ENCODE results near the gene ADAMTSL3.

The ADAMTSL3 gene

DNA sequence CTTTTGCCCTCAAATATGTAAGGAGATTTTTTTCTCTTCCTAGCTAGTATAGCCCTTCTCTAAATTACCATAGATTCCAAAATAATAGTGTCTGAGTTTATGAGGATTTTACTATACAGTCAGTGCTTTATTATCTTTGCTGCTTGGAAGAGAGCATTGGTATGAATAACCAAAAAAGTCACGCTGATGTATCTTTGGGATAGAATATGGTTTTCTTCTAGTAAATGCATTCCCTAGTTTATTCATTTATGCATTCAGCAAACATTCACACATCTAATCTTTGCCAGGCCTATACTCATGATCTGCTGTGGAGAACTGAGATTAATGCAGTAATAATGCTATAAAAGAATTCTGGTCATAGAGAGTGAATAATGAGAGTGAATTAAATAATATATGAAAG lies 356.3 kb downstream of the ADAMTSL3 start:
- no peak overlapping the region for H2AFZ ChIP-seq (ENCODE audit: low read depth)
- H3K27me3 ChIP-seq (ENCODE audit: insufficient read depth, low read depth), result no peaks in the 10 kb centered on the region
- no peaks in the 10 kb centered on the region for H3K36me3 ChIP-seq (ENCODE audit: insufficient read depth)
- H4K20me1 ChIP-seq (ENCODE audit: insufficient read depth), result no peaks in the 10 kb centered on the region
- no peak overlapping the region for H3K27ac ChIP-seq
- no peaks in the 10 kb centered on the region for H3K79me2 ChIP-seq (ENCODE audit: insufficient read depth, low read depth)
- no peaks in the 10 kb centered on the region for H3K4me1 ChIP-seq (ENCODE audit: low read depth, poor library complexity, severe bottlenecking)
- no peak overlapping the region for H3K4me2 ChIP-seq
- no peak overlapping the region for H3K4me3 ChIP-seq (IDR thresholded peaks at IDR 0.05; ENCODE audit: insufficient read depth, low read depth, low read length)
- no peak overlapping the region for H3K9ac ChIP-seq
- TF ChIP-seq, protein P1, sequence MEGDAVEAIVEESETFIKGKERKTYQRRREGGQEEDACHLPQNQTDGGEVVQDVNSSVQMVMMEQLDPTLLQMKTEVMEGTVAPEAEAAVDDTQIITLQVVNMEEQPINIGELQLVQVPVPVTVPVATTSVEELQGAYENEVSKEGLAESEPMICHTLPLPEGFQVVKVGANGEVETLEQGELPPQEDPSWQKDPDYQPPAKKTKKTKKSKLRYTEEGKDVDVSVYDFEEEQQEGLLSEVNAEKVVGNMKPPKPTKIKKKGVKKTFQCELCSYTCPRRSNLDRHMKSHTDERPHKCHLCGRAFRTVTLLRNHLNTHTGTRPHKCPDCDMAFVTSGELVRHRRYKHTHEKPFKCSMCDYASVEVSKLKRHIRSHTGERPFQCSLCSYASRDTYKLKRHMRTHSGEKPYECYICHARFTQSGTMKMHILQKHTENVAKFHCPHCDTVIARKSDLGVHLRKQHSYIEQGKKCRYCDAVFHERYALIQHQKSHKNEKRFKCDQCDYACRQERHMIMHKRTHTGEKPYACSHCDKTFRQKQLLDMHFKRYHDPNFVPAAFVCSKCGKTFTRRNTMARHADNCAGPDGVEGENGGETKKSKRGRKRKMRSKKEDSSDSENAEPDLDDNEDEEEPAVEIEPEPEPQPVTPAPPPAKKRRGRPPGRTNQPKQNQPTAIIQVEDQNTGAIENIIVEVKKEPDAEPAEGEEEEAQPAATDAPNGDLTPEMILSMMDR (conservative IDR thresholded peaks at IDR 0.05; ENCODE audit: low read depth, low read length), result no peak

DNA sequence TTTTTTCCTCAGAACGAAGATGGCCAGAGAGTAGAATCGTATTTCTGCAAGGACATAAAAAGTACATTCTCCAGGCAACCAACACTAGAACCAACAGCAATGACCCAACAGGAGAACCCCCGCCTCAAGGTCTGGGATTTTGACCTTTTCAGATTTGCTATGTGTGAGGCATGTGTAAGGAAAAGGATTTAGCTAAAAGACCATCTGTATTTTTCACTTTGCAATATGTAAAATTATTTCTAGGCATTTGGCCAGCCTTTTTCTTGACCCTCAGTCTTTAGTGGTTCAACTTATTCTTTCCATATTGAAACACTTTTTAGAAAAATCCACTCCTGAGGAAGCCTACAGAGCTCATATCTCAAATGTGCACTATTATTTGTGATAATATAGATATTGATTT lies 362.4 kb downstream of the ADAMTSL3 start:
- Histone ChIP-seq H4K20me1 (ENCODE audit: insufficient read depth) (no peaks in the 10 kb centered on the region), H3K9ac (no peak overlapping the region), H3K4me2 (no peak overlapping the region), H3K4me3 (IDR thresholded peaks at IDR 0.05; ENCODE audit: insufficient read depth, low read depth, low read length) (no peak overlapping the region), H3K36me3 (ENCODE audit: insufficient read depth) (no peaks in the 10 kb centered on the region), H3K27ac (no peak overlapping the region), H3K27me3 (ENCODE audit: insufficient read depth, low read depth) (no peaks in the 10 kb centered on the region), H3K79me2 (ENCODE audit: insufficient read depth, low read depth) (no peaks in the 10 kb centered on the region), H2AFZ (ENCODE audit: low read depth) (no peak overlapping the region), H3K4me1 (ENCODE audit: low read depth, poor library complexity, severe bottlenecking) (no peaks in the 10 kb centered on the region)
- TF ChIP-seq, protein P1 (conservative IDR thresholded peaks at IDR 0.05; ENCODE audit: low read depth, low read length), result no peak

DNA sequence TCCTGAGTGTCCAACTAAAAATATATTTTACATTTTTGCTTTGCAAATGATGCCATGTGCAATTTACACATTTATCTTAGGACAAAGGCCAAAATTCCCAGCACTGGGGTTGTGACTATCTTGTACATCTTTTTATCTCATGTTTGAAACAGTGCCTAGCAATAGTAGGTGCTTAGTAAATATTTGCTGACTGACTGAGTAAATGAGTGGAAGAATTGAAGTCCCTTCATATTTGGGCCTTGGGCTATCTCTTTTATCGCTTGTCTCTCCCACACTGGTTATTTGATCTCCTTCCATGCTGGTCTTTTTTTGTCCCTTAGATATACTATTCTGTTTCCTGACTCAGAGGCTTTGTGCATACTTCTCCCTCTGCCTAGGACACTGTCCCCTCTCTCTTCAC lies 368.6 kb downstream of the ADAMTSL3 start:
- no peaks in the 10 kb centered on the region for H3K79me2 ChIP-seq (ENCODE audit: insufficient read depth, low read depth)
- no peak overlapping the region for H3K4me2 ChIP-seq
- H3K4me3 ChIP-seq (IDR thresholded peaks at IDR 0.05; ENCODE audit: insufficient read depth, low read depth, low read length), result no peak overlapping the region
- no peak overlapping the region for H2AFZ ChIP-seq (ENCODE audit: low read depth)
- no peaks in the 10 kb centered on the region for H4K20me1 ChIP-seq (ENCODE audit: insufficient read depth)
- no peaks in the 10 kb centered on the region for H3K36me3 ChIP-seq (ENCODE audit: insufficient read depth)
- H3K4me1 ChIP-seq (ENCODE audit: low read depth, poor library complexity, severe bottlenecking), result no peaks in the 10 kb centered on the region
- H3K27ac ChIP-seq, result no peak overlapping the region
- no peaks in the 10 kb centered on the region for H3K27me3 ChIP-seq (ENCODE audit: insufficient read depth, low read depth)
- H3K9ac ChIP-seq, result no peak overlapping the region
- TF ChIP-seq, protein P1 (conservative IDR thresholded peaks at IDR 0.05; ENCODE audit: low read depth, low read length), result no peak

DNA sequence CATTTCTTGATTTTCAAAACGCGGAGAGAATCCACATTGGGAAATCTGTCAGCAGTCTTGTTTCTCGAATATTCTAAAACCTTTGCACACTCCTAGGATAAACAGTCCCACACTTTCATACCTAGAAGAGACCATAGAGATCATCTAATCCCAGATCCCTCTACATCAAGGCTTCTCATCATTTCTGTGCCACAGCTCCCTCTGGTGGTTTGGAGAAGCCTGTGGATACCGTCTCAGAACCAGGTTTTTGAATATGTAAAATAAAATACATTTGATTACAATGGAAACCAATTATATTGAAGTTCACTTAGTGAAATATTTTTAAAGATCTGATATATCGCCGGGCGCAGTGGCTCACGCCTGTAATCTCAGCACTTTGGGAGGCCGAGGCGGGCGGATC lies 369.7 kb downstream of the ADAMTSL3 start:
- Histone ChIP-seq H3K9ac (no peak overlapping the region), H2AFZ (ENCODE audit: low read depth) (no peak overlapping the region), H3K36me3 (ENCODE audit: insufficient read depth) (no peaks in the 10 kb centered on the region), H3K4me3 (IDR thresholded peaks at IDR 0.05; ENCODE audit: insufficient read depth, low read depth, low read length) (no peak overlapping the region), H3K79me2 (ENCODE audit: insufficient read depth, low read depth) (no peaks in the 10 kb centered on the region), H3K4me1 (ENCODE audit: low read depth, poor library complexity, severe bottlenecking) (no peaks in the 10 kb centered on the region), H4K20me1 (ENCODE audit: insufficient read depth) (no peaks in the 10 kb centered on the region), H3K27me3 (ENCODE audit: insufficient read depth, low read depth) (no peaks in the 10 kb centered on the region), H3K27ac (no peak overlapping the region), H3K4me2 (no peak overlapping the region)
- TF ChIP-seq, protein P1 (conservative IDR thresholded peaks at IDR 0.05; ENCODE audit: low read depth, low read length), result peak; percentile 54; the same call in 1 of the 2 replicates

All from KMS-11 (cell line).